GM12878 (cell line): ENCODE data around the gene EPB41L4B. TPM values are rescaled to one million over a fixed set of nuclear protein-coding genes. Genes with fewer than 3 reads are reported as not detected.

Experiments
- BACH1 ChIP-seq: fragments of 450-650 bp; IDR thresholded peaks from 2 replicates; pipeline ENCODE4 v1.6.1; 2017; ENCODE audit warnings: mild to moderate bottlenecking, borderline replicate concordance
- BHLHE40 ChIP-seq, 2 experiments: fragments of 450-650 bp in 1 of 2; IDR thresholded peaks; 2 replicates each; pipeline ENCODE4 v1.6.1; 2011 to 2017; ENCODE audit warnings: low read depth in 2 of 2, borderline replicate concordance in 1 of 2, improper control_type of control experiment in 1 of 2, low read length in 1 of 2, mild to moderate bottlenecking in 1 of 2
- CHD2 ChIP-seq: IDR thresholded peaks from 2 replicates; pipeline ENCODE4 v1.6.1; 2011; ENCODE audit warnings: low read depth, low read length, improper control_type of control experiment, borderline replicate concordance
- CREM ChIP-seq: IDR thresholded peaks from 2 replicates; pipeline ENCODE4 v1.6.1; 2014; ENCODE audit warnings: antibody characterized with exemption, low read depth
- ESRRA ChIP-seq: IDR thresholded peaks from 2 replicates; pipeline ENCODE4 v1.6.1; 2012; ENCODE audit warnings: mild to moderate bottlenecking, low read length, improper control_type of control experiment
- FOXK2 ChIP-seq: fragments of 450-650 bp; IDR thresholded peaks from 2 replicates; pipeline ENCODE4 v1.6.1; 2017; ENCODE audit warnings: mild to moderate bottlenecking, moderate library complexity
- IKZF2 ChIP-seq, 2 experiments: fragments of 450-650 bp; IDR thresholded peaks; 2 replicates each; pipeline ENCODE4 v1.6.1; 2017; ENCODE audit warnings: mild to moderate bottlenecking in 2 of 2, moderate library complexity in 2 of 2
- JUND ChIP-seq: IDR thresholded peaks from 2 replicates; pipeline ENCODE4 v1.6.1; 2012; ENCODE audit warnings: low read depth, mild to moderate bottlenecking, low read length, improper control_type of control experiment, moderate library complexity
- MEF2A ChIP-seq: IDR thresholded peaks from 2 replicates; pipeline ENCODE4 v1.6.1; 2011; ENCODE audit warnings: low read depth, mild to moderate bottlenecking, low read length, moderate library complexity; ENCODE audit not compliant: insufficient read depth
- MEF2B ChIP-seq: fragments of 450-650 bp; IDR thresholded peaks from 2 replicates; pipeline ENCODE4 v1.6.1; 2018; ENCODE audit warnings: mild to moderate bottlenecking, moderate library complexity; ENCODE audit not compliant: partially characterized antibody, poor library complexity, severe bottlenecking
- NR2F1 ChIP-seq: fragments of 450-650 bp; conservative IDR thresholded peaks from 2 replicates; pipeline ENCODE4 v1.6.1; 2017; ENCODE audit warnings: mild to moderate bottlenecking
- POLR2A ChIP-seq: IDR thresholded peaks from 2 replicates; pipeline ENCODE4 v1.6.1; 2011; ENCODE audit warnings: low read depth, mild to moderate bottlenecking, low read length
- PRDM15 ChIP-seq: fragments of 450-650 bp; formaldehyde crosslinking; IDR thresholded peaks from 2 replicates; pipeline ENCODE4 v1.4.0; 2020; ENCODE audit warnings: mild to moderate bottlenecking, moderate library complexity
- SIN3A ChIP-seq: IDR thresholded peaks from 2 replicates; pipeline ENCODE4 v1.6.1; 2012; ENCODE audit warnings: low read depth, low read length, improper control_type of control experiment
- SMARCA5 ChIP-seq: fragments of 450-650 bp; IDR thresholded peaks from 2 replicates; pipeline ENCODE4 v1.6.1; 2017; ENCODE audit warnings: mild to moderate bottlenecking
- STAT3 ChIP-seq: IDR thresholded peaks from 2 replicates; pipeline ENCODE4 v1.6.1; 2011; ENCODE audit warnings: low read depth, low read length, improper control_type of control experiment
- SUZ12 ChIP-seq: fragments of 200-600 bp; sonication (generic); IDR thresholded peaks from one replicate; pipeline ENCODE4 v1.6.1; 2018; ENCODE audit warnings: antibody characterized with exemption, mild to moderate bottlenecking; ENCODE audit not compliant: unreplicated experiment
- TARDBP ChIP-seq: IDR thresholded peaks from 2 replicates; pipeline ENCODE4 v1.6.1; 2016; ENCODE audit warnings: borderline replicate concordance
- TCF12 ChIP-seq: IDR thresholded peaks from 2 replicates; pipeline ENCODE4 v1.6.1; 2011; ENCODE audit warnings: low read depth, mild to moderate bottlenecking, low read length
- YY1 ChIP-seq: IDR thresholded peaks from 2 replicates; pipeline ENCODE4 v1.6.1; 2011; ENCODE audit warnings: low read depth, mild to moderate bottlenecking, low read length
- ZBED1 ChIP-seq: IDR thresholded peaks from 2 replicates; pipeline ENCODE4 v1.6.1; 2016; ENCODE audit warnings: borderline replicate concordance
- polyA plus RNA-seq, 11 experiments: library from polyadenylated mRNA; depleted of rRNA in 4 of 11; unstranded in 6 of 11; stranded (reverse) in 5 of 11; fragments of >200 nt; fragmentation: Nextera tagmentation in 4 of 11; fragmentation: Illumina TruSeq in 1 of 11; extraction: Ambion mirVana in 4 of 11; extraction: Trizol in 1 of 11; gene quantifications; 1 replicate in 1 of 11; 2 replicates in 10 of 11; pipeline versions ENCODE4 v1.2.1 to v1.2.3, GENCODE V29; 2011 to 2016; ENCODE audit warnings: inconsistent platforms in 2 of 11, missing spikeins in 2 of 11, low read depth in 1 of 11
- total RNA-seq, 4 experiments: library from RNA; depleted of rRNA in 3 of 4; stranded (reverse); fragments of >200 nt in 3 of 4; fragmentation: Illumina TruSeq in 1 of 4; extraction: Trizol in 1 of 4; gene quantifications; 2 replicates each; pipeline versions ENCODE4 v1.2.1 to v1.2.3, GENCODE V29; 2013 to 2021
- TF ChIP-seq, protein P1 (sequence below): fragments of 450-650 bp; IDR thresholded peaks from 2 replicates; pipeline ENCODE4 v1.6.1; 2016; ENCODE audit warnings: mild to moderate bottlenecking
- TF ChIP-seq, protein P2 (sequence below), 3 experiments: IDR thresholded peaks in 2 of 3; conservative IDR thresholded peaks in 1 of 3; 2 replicates each; pipeline ENCODE4 v1.5.1; 2011; ENCODE audit warnings: low read depth in 3 of 3, low read length in 3 of 3, mild to moderate bottlenecking in 3 of 3, control low read depth in 2 of 3, moderate library complexity in 2 of 3, inconsistent platforms in 1 of 3, mixed read lengths in 1 of 3; ENCODE audit not compliant: control insufficient read depth in 2 of 3, insufficient read depth in 1 of 3; ENCODE audit errors: extremely low read depth in 1 of 3
- TF ChIP-seq, protein P3 (sequence below): IDR thresholded peaks from 2 replicates; pipeline ENCODE4 v1.6.1; 2011; ENCODE audit warnings: low read depth, low read length, improper control_type of control experiment, borderline replicate concordance

The EPB41L4B gene
- total and polyA plus RNA-seq, 10 of the 15 experiments (the other 5 are each of a cell fraction or from before 2014, with no cell fraction given): 0.04 to 0.75 (median 0.13) TPM; not detected in 1

- TF ChIP-seq, protein P1, sequence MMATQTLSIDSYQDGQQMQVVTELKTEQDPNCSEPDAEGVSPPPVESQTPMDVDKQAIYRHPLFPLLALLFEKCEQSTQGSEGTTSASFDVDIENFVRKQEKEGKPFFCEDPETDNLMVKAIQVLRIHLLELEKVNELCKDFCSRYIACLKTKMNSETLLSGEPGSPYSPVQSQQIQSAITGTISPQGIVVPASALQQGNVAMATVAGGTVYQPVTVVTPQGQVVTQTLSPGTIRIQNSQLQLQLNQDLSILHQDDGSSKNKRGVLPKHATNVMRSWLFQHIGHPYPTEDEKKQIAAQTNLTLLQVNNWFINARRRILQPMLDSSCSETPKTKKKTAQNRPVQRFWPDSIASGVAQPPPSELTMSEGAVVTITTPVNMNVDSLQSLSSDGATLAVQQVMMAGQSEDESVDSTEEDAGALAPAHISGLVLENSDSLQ: no peak
- TF ChIP-seq, protein P2, sequence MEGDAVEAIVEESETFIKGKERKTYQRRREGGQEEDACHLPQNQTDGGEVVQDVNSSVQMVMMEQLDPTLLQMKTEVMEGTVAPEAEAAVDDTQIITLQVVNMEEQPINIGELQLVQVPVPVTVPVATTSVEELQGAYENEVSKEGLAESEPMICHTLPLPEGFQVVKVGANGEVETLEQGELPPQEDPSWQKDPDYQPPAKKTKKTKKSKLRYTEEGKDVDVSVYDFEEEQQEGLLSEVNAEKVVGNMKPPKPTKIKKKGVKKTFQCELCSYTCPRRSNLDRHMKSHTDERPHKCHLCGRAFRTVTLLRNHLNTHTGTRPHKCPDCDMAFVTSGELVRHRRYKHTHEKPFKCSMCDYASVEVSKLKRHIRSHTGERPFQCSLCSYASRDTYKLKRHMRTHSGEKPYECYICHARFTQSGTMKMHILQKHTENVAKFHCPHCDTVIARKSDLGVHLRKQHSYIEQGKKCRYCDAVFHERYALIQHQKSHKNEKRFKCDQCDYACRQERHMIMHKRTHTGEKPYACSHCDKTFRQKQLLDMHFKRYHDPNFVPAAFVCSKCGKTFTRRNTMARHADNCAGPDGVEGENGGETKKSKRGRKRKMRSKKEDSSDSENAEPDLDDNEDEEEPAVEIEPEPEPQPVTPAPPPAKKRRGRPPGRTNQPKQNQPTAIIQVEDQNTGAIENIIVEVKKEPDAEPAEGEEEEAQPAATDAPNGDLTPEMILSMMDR (IDR thresholded peaks at IDR 0.05 in 2 of 3, conservative IDR thresholded peaks at IDR 0.05 in 1 of 3; ENCODE audit: control insufficient read depth in 2 of 3, extremely low read depth in 1 of 3, insufficient read depth in 1 of 3, low read depth in 3 of 3, low read length in 3 of 3): peak; percentile 83 to 92 (median 90)
- TF ChIP-seq MEF2A (no peak), TCF12 (no peak), BACH1 (peak; percentile 64), TARDBP (no peak), ESRRA (no peak), SMARCA5 (peak; percentile 95), JUND (no peak), IKZF2 (IDR thresholded peaks at IDR 0.05) (peak; percentile 59 to 60; a peak in 3 of 4 replicates), MEF2B (peak; percentile 63), BHLHE40 (IDR thresholded peaks at IDR 0.05; ENCODE audit: borderline replicate concordance in 1 of 2, low read depth in 2 of 2, low read length in 1 of 2) (peak; percentile 99 to 100), CREM (peak; percentile 89), STAT3 (no peak), ZBED1 (no peak), POLR2A (no peak), NR2F1 (peak; percentile 23; the same call in 1 of the 2 replicates), CHD2 (peak; percentile 25; the same call in 1 of the 2 replicates), FOXK2 (peak; percentile 32; the same call in 1 of the 2 replicates), SIN3A (0 out of 2 replicates have a peak, but pooled peaks have one; percentile 38), PRDM15 (CRISPR knock-in tag) (no peak), YY1 (peak; percentile 58; the same call in 1 of the 2 replicates), SUZ12 (no peak)
- TF ChIP-seq, protein P3, sequence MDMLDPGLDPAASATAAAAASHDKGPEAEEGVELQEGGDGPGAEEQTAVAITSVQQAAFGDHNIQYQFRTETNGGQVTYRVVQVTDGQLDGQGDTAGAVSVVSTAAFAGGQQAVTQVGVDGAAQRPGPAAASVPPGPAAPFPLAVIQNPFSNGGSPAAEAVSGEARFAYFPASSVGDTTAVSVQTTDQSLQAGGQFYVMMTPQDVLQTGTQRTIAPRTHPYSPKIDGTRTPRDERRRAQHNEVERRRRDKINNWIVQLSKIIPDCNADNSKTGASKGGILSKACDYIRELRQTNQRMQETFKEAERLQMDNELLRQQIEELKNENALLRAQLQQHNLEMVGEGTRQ: peak; percentile 51
Measured at GRCh38 chr9:109320742-109321448, at the start of gene EPB41L4B (continued).
